SK-N-SH (cell line): ENCODE data around the gene HIBADH.

Experiments
- CHD2 ChIP-seq: fragments of 150-350 bp; IDR thresholded peaks from 2 replicates; pipeline ENCODE4 v1.6.1; 2018; ENCODE audit warnings: low read length; ENCODE audit not compliant: partially characterized antibody
- EZH2phosphoT487 ChIP-seq: fragments of 200-600 bp; sonication (generic); IDR thresholded peaks from 2 replicates; pipeline ENCODE4 v1.6.1; 2017; ENCODE audit warnings: low read depth, mixed run types, mild to moderate bottlenecking, antibody characterized with exemption, moderate library complexity, borderline replicate concordance
- MAX ChIP-seq: IDR thresholded peaks from 2 replicates; pipeline ENCODE4 v1.4.0; 2012; ENCODE audit warnings: low read depth
- NFIC ChIP-seq: IDR thresholded peaks from 2 replicates; pipeline ENCODE4 v1.4.0; 2012; ENCODE audit warnings: borderline replicate concordance
- TCF12 ChIP-seq: IDR thresholded peaks from 2 replicates; pipeline ENCODE4 v1.4.0; 2012
- TEAD4 ChIP-seq: IDR thresholded peaks from 2 replicates; pipeline ENCODE4 v1.4.0; 2012; ENCODE audit warnings: mild to moderate bottlenecking, borderline replicate concordance; ENCODE audit not compliant: insufficient read depth
- TF ChIP-seq, protein P1 (sequence below): fragments of 200-600 bp; sonication (generic); IDR thresholded peaks from 2 replicates; pipeline ENCODE4 v1.6.1; 2017; ENCODE audit warnings: antibody characterized with exemption, mild to moderate bottlenecking, moderate library complexity

DNA sequence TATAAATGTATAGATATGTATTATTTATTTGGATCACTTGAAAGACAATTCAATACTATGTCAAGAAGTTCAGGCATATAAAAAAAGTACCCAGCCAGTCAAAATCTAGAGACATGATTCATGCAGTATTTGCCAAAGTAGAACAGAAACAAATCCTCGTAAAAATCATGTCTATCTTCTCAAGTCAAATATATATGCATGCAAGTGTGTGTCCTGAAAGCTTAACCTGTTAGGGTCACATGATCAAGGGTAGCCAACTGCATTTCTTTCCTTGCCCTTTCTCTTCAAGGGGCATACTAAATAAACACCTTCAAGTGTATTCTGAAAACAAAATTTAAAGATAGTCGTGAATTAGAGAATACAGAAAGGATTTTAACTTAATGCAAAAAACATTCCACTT is 107.0 kb downstream of the HIBADH start:
- TF ChIP-seq EZH2phosphoT487: no peak
- no peak for TF ChIP-seq NFIC
- no peak for TF ChIP-seq MAX
- no peak for TF ChIP-seq TCF12
- no peak for TF ChIP-seq CHD2
- TF ChIP-seq, protein P1, sequence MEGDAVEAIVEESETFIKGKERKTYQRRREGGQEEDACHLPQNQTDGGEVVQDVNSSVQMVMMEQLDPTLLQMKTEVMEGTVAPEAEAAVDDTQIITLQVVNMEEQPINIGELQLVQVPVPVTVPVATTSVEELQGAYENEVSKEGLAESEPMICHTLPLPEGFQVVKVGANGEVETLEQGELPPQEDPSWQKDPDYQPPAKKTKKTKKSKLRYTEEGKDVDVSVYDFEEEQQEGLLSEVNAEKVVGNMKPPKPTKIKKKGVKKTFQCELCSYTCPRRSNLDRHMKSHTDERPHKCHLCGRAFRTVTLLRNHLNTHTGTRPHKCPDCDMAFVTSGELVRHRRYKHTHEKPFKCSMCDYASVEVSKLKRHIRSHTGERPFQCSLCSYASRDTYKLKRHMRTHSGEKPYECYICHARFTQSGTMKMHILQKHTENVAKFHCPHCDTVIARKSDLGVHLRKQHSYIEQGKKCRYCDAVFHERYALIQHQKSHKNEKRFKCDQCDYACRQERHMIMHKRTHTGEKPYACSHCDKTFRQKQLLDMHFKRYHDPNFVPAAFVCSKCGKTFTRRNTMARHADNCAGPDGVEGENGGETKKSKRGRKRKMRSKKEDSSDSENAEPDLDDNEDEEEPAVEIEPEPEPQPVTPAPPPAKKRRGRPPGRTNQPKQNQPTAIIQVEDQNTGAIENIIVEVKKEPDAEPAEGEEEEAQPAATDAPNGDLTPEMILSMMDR: no peak
- no peak for TF ChIP-seq TEAD4
